PC-9 (cell line): ENCODE measurements around the gene BRAF. TPM values are rescaled to one million over a fixed set of nuclear protein-coding genes. Genes with fewer than 3 reads are reported as not detected.

Experiments used
- BruUV-seq: library from RNA; stranded (reverse); fragments of 400-500 nt; replicated peaks from 2 replicates; lab custom pipeline; 2021; lab: Mats Ljungman, UMichigan
- CTCF ChIA-PET: fragments of 300-600 bp; sonication (Branson Sonifier 250); formaldehyde crosslinking; loops from one replicate; lab custom pipeline; 2022; ENCODE audit warnings: antibody characterized with exemption; lab: Charles Lee
- POLR2A ChIA-PET: fragments of 300-600 bp; sonication (Branson Sonifier 250); formaldehyde crosslinking; loops from one replicate; lab custom pipeline; 2022; ENCODE audit warnings: antibody characterized with exemption; ENCODE audit not compliant: unreplicated experiment; lab: Charles Lee
- DNase-seq, 2 experiments: peaks; one replicate each; pipeline versions ENCODE4 v3.0.0 to v3.0.0-alpha.2; 2015 to 2022; ENCODE audit warnings: mixed read lengths in 1 of 2
- H2AFZ ChIP-seq: fragments of 200-600 bp; sonication (generic); 2 replicates; pipeline ENCODE4 v1.8.1; 2017; ENCODE audit warnings: antibody characterized with exemption
- H3F3A ChIP-seq: fragments of 200-600 bp; sonication (generic); 2 replicates; pipeline ENCODE4 v1.8.1; 2017; ENCODE audit warnings: antibody characterized with exemption, mild to moderate bottlenecking, low read depth; ENCODE audit not compliant: insufficient read depth
- H3K27ac ChIP-seq: fragments of 200-600 bp; sonication (generic); 2 replicates; pipeline ENCODE4 v1.6.1; 2016; ENCODE audit warnings: mixed run types
- H3K27me3 ChIP-seq: fragments of 200-600 bp; sonication (generic); 2 replicates; pipeline ENCODE4 v1.6.1; 2016; ENCODE audit warnings: low read depth, mixed run types; ENCODE audit not compliant: insufficient read depth
- H3K36me3 ChIP-seq: fragments of 200-600 bp; sonication (generic); 2 replicates; pipeline ENCODE4 v1.6.1; 2016; ENCODE audit warnings: low read depth, mixed run types
- H3K4me1 ChIP-seq: fragments of 200-600 bp; sonication (generic); replicated peaks from 2 replicates; pipeline ENCODE4 v1.6.1; 2016; ENCODE audit warnings: mixed run types; ENCODE audit not compliant: insufficient read depth
- H3K4me2 ChIP-seq: fragments of 200-600 bp; sonication (generic); 2 replicates; pipeline ENCODE4 v1.6.1; 2017; ENCODE audit warnings: mixed run types
- H3K4me3 ChIP-seq: fragments of 200-600 bp; sonication (generic); 2 replicates; pipeline ENCODE4 v1.6.1; 2016; ENCODE audit warnings: mixed run types
- H3K79me2 ChIP-seq: fragments of 200-600 bp; sonication (generic); 2 replicates; pipeline ENCODE4 v1.6.1; 2017; ENCODE audit warnings: low read depth, mixed run types
- H3K9me2 ChIP-seq: fragments of 200-600 bp; sonication (generic); 2 replicates; pipeline ENCODE4 v1.8.1; 2017; ENCODE audit warnings: mild to moderate bottlenecking; ENCODE audit not compliant: insufficient read depth
- H3K9me3 ChIP-seq: fragments of 200-600 bp; sonication (generic); 2 replicates; pipeline ENCODE4 v1.8.1; 2016; ENCODE audit warnings: low read depth; ENCODE audit not compliant: insufficient read depth
- H4K20me1 ChIP-seq: fragments of 200-600 bp; sonication (generic); 2 replicates; pipeline ENCODE4 v1.8.1; 2017; ENCODE audit not compliant: insufficient read depth
- CTCF ChIP-seq: fragments of 200-600 bp; sonication (generic); conservative IDR thresholded peaks from 2 replicates; pipeline ENCODE4 v1.6.1; 2017; ENCODE audit warnings: mixed run types, antibody characterized with exemption, mild to moderate bottlenecking, moderate library complexity
- EZH2 ChIP-seq: fragments of 200-600 bp; sonication (generic); IDR thresholded peaks from 2 replicates; pipeline ENCODE4 v1.8.0; 2017; ENCODE audit warnings: antibody characterized with exemption, low read depth
- intact Hi-C: fragments of 100-400 bp; cut with micrococcal nuclease; formaldehyde crosslinking; loops from one replicate; pipeline ENCODE4 v1.10.0; 2022; ENCODE audit not compliant: unreplicated experiment
- total RNA-seq: library from RNA; stranded (reverse); gene quantifications from 2 replicates; pipeline ENCODE4 v1.2.3, GENCODE V29; 2021

BRAF gene
- total RNA-seq, 1 experiment from 2014 or later = 56.9 TPM

- H3K27ac ChIP-seq = no peak overlapping the region
- intact Hi-C loops = loop anchor here (5.0 kb wide), 1 partner anchor 280 kb away; the partner anchor contains the start of gene MRPS33
- no TSS peak for BruUV-seq
Measured at GRCh38 chr7:140732416-140732815, 192.3 kb downstream of the BRAF start.

DNA sequence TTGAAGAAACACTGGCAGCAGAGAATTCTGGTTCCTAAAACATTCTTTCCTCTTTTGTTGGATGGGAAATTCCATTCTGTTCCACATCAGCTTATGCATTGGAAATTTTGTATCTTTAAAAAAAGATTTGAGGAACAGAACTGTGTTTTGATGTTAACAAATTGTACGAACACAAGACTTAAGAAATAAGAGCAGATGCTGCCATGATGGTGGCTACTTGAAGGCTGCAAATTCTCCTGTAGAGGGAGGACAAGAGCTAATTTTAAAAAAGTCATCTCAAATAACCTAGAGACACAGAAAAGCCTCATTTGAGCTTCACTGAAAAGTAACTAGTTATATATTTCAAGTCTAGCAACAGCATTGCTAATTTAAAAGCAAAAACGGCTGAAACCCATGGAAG, 198.4 kb downstream of the BRAF start:
- CTCF ChIA-PET = no interaction called here
- Histone ChIP-seq H3K79me2 (no peaks in the 10 kb centered on the region), H3K9me2 (no peaks in the 10 kb centered on the region), H3K4me1 (no peaks in the 10 kb centered on the region), H3K4me2 (no peak overlapping the region), H3K36me3 (0 out of 2 replicates have a peak, but pooled peaks cover 4% of the 10 kb centered on the region), H3K4me3 (no peak overlapping the region), H2AFZ (no peak overlapping the region), H3K27me3 (no peaks in the 10 kb centered on the region), H3K9me3 (no peaks in the 10 kb centered on the region), H3F3A (0 out of 2 replicates have a peak, but pooled peaks cover 4% of the 10 kb centered on the region), H4K20me1 (0 out of 2 replicates have a peak, but pooled peaks cover 3% of the 10 kb centered on the region), H3K27ac (no peak overlapping the region)
- intact Hi-C loops = no loop called here
- TF ChIP-seq CTCF (peak; percentile 53; the same call in 1 of the 2 replicates), EZH2 (no peak)
- BruUV-seq = no TSS peak
- POLR2A ChIA-PET = interaction anchor here (0.6 kb wide), 1 partner anchor 40 kb away, joined by 7 read pairs; no protein-coding TSS in a partner anchor
- DNase-seq = no peak

More at GRCh38 chr7:140732416-140732815, 192.3 kb downstream of the BRAF start:
- H4K20me1 ChIP-seq = 0 out of 2 replicates have a peak, but pooled peaks cover 3% of the 10 kb centered on the region
- POLR2A ChIA-PET = no interaction called here
- DNase-seq = no peak
- H3K4me3 ChIP-seq = no peak overlapping the region
- TF ChIP-seq CTCF = no peak
- no peak for TF ChIP-seq EZH2
- no peaks in the 10 kb centered on the region for H3K79me2 ChIP-seq
- no peaks in the 10 kb centered on the region for H3K9me2 ChIP-seq
- H3F3A ChIP-seq = peaks cover 6% of the 10 kb centered on the region
- CTCF ChIA-PET = no interaction called here
- no peak overlapping the region for H2AFZ ChIP-seq
- H3K4me2 ChIP-seq = no peak overlapping the region
- no peaks in the 10 kb centered on the region for H3K27me3 ChIP-seq
- no peaks in the 10 kb centered on the region for H3K9me3 ChIP-seq
- no peaks in the 10 kb centered on the region for H3K36me3 ChIP-seq
- no peaks in the 10 kb centered on the region for H3K4me1 ChIP-seq

- Histone ChIP-seq H3K9me2 (no peaks in the 10 kb centered on the region), H3K36me3 (0 out of 2 replicates have a peak, but pooled peaks cover 4% of the 10 kb centered on the region), H2AFZ (no peak overlapping the region), H3K79me2 (no peaks in the 10 kb centered on the region), H3F3A (0 out of 2 replicates have a peak, but pooled peaks cover 4% of the 10 kb centered on the region), H4K20me1 (0 out of 2 replicates have a peak, but pooled peaks cover under 1% of the 10 kb centered on the region), H3K9me3 (no peaks in the 10 kb centered on the region), H3K27ac (no peak overlapping the region), H3K4me1 (no peaks in the 10 kb centered on the region), H3K4me3 (no peak overlapping the region), H3K27me3 (no peaks in the 10 kb centered on the region), H3K4me2 (no peak overlapping the region)
- no peak for TF ChIP-seq CTCF
- no peak for TF ChIP-seq EZH2
- ChIA-PET POLR2A (interaction anchor here (0.6 to 0.8 kb wide), 2 partner anchors 292 to 715 kb away, joined by 7 to 8 read pairs; no protein-coding TSS in a partner anchor), CTCF (no interaction called here)
- no TSS peak for BruUV-seq
- no peak for DNase-seq
- intact Hi-C loops = no loop called here
Measured at GRCh38 chr7:140724706-140725105, 200.0 kb downstream of the BRAF start.
